ENCODE results near the gene IRAK4. TPM values are rescaled to one million over a fixed set of nuclear protein-coding genes. Genes with fewer than 3 reads are reported as not detected.
"Not testable (repeated sequence)": the region's sequence is repeated elsewhere in the genome, so short reads cannot be mapped to it uniquely, and the experiment has no call there.

Gene IRAK4
- polyA plus RNA-seq, 2 of the 4 experiments (the other 2 are of a cell fraction), result 7.1 to 18.4 TPM

DNA sequence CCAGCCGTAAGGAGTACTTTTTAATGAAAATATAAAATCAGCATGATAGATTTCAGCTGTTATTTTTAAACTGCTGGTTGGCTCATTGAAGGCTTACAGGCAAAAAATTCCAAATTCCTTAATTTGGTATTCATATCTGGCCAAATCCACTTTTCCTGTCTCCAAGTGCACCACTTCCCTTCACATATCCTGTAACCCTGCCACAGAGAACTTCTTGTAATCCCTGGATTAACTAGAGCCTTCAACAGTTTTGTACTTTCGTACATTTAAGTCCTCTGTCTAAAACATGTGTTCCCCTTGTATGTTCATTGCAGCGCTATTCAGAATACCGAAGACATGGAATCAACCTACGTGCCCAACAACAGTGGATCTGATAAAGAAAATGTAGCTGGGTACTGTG, 9.7 kb upstream of the IRAK4 start:
- DNase-seq (ENCODE audit: low read depth in 1 of 2, low spot score in 1 of 2) (no peak), FAIRE-seq (peak; percentile 7), ATAC-seq (no peak)
- H3K9me3 ChIP-seq, result no peaks in the 10 kb centered on the region
- ChIA-PET POLR2A (interaction anchor here (0.6 kb wide), 1 partner anchor 64 kb away, joined by 4 read pairs; no protein-coding TSS in a partner anchor), CTCF (interaction anchor here (0.8 to 2.2 kb wide), 3 partner anchors 19 to 134 kb away, joined by 3 to 7 read pairs (median 4); no protein-coding TSS in a partner anchor)
- H3K4me3 ChIP-seq, result no peak overlapping the region
- H3K4me1 ChIP-seq, result no peaks in the 10 kb centered on the region
- no peak overlapping the region for H3K27ac ChIP-seq
- 87% methylated on average over 5 of the region's 5 CpGs for WGBS (ENCODE audit: missing lambda C conversion rate)
- H3K4me2 ChIP-seq, result no peak overlapping the region
- TF ChIP-seq MAZ (IDR thresholded peaks at IDR 0.05; ENCODE audit: borderline replicate concordance, low read depth, low read length), result no peak
- TF ChIP-seq CHD4 (IDR thresholded peaks at IDR 0.05; ENCODE audit: borderline replicate concordance), result no peak
- no peak for TF ChIP-seq ESRRA (IDR thresholded peaks at IDR 0.05; ENCODE audit: borderline replicate concordance, low read length)
- TF ChIP-seq, protein P1, sequence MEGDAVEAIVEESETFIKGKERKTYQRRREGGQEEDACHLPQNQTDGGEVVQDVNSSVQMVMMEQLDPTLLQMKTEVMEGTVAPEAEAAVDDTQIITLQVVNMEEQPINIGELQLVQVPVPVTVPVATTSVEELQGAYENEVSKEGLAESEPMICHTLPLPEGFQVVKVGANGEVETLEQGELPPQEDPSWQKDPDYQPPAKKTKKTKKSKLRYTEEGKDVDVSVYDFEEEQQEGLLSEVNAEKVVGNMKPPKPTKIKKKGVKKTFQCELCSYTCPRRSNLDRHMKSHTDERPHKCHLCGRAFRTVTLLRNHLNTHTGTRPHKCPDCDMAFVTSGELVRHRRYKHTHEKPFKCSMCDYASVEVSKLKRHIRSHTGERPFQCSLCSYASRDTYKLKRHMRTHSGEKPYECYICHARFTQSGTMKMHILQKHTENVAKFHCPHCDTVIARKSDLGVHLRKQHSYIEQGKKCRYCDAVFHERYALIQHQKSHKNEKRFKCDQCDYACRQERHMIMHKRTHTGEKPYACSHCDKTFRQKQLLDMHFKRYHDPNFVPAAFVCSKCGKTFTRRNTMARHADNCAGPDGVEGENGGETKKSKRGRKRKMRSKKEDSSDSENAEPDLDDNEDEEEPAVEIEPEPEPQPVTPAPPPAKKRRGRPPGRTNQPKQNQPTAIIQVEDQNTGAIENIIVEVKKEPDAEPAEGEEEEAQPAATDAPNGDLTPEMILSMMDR (IDR thresholded peaks at IDR 0.05), result no peak
- TF ChIP-seq, protein P2, sequence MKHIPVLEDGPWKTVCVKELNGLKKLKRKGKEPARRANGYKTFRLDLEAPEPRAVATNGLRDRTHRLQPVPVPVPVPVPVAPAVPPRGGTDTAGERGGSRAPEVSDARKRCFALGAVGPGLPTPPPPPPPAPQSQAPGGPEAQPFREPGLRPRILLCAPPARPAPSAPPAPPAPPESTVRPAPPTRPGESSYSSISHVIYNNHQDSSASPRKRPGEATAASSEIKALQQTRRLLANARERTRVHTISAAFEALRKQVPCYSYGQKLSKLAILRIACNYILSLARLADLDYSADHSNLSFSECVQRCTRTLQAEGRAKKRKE (CRISPR knock-in tag; IDR thresholded peaks at IDR 0.05; ENCODE audit: low read depth), result no peak
- TF ChIP-seq, protein P3, sequence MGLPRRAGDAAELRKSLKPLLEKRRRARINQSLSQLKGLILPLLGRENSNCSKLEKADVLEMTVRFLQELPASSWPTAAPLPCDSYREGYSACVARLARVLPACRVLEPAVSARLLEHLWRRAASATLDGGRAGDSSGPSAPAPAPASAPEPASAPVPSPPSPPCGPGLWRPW (IDR thresholded peaks at IDR 0.05), result no peak
- TF ChIP-seq RARB (CRISPR knock-in tag; IDR thresholded peaks at IDR 0.05), result no peak
- TF ChIP-seq HEYL (CRISPR knock-in tag; IDR thresholded peaks at IDR 0.05), result no peak
- TF ChIP-seq FOXS1 (CRISPR knock-in tag; IDR thresholded peaks at IDR 0.05), result no peak
- no peak for TF ChIP-seq NFE2L2 (conservative IDR thresholded peaks at IDR 0.05; ENCODE audit: low read length)
- no peak for TF ChIP-seq RCOR1 (IDR thresholded peaks at IDR 0.05; ENCODE audit: low read depth, low read length)
- TF ChIP-seq TFCP2L1 (CRISPR knock-in tag; IDR thresholded peaks at IDR 0.05), result no peak
- no peak for TF ChIP-seq POLR2AphosphoS2 (conservative IDR thresholded peaks at IDR 0.05; ENCODE audit: low read length)
- no peak for TF ChIP-seq RFX5 (IDR thresholded peaks at IDR 0.05)
- TF ChIP-seq HDAC2 (IDR thresholded peaks at IDR 0.05), result no peak
- TF ChIP-seq CEBPB (IDR thresholded peaks at IDR 0.05), result no peak
- no peak for TF ChIP-seq ELK1 (IDR thresholded peaks at IDR 0.05; ENCODE audit: low read depth, low read length)
- TF ChIP-seq PHF8 (IDR thresholded peaks at IDR 0.05; ENCODE audit: borderline replicate concordance, low read depth), result no peak
- TF ChIP-seq FOSL2 (IDR thresholded peaks at IDR 0.05), result no peak
- TF ChIP-seq FOSL2 (CRISPR knock-in tag; IDR thresholded peaks at IDR 0.05), result no peak
- no peak for TF ChIP-seq CBX2 (IDR thresholded peaks at IDR 0.05; ENCODE audit: borderline replicate concordance, low read depth)

DNA sequence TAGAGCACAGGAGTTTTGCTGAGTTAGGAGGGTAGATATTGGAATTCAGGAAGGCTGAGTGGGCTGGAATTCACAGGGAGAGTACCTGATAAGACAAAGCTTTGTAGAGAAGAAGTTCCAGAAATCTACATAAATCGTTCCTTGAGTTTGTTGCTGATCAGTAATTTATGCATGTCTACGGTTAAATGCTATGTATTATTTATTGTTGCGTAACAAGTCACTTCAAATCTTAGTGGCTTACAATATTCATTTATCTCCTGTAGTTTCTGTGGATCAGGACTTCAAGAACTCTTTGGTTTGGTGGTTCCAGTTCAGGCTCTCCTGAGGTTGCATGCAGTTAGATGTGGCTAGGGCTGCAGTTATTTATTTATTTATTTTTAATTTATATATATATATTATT, 7.9 kb upstream of the IRAK4 start:
- H3K9me3 ChIP-seq, result no peaks in the 10 kb centered on the region
- no peak overlapping the region for H3K4me3 ChIP-seq
- H3K27ac ChIP-seq, result no peak overlapping the region
- ChIA-PET CTCF (no interaction called here), POLR2A (no interaction called here)
- DNase-seq (ENCODE audit: low read depth in 1 of 2, low spot score in 1 of 2) (no peak), ATAC-seq (no peak), FAIRE-seq (no peak)
- H3K4me1 ChIP-seq, result no peaks in the 10 kb centered on the region
- no peak for TF ChIP-seq POLR2AphosphoS2 (conservative IDR thresholded peaks at IDR 0.05; ENCODE audit: low read length)
- peak; percentile 31 to 58; a peak in 1 of 4 replicates for TF ChIP-seq CEBPB (IDR thresholded peaks at IDR 0.05)
- 90% methylated on average over 3 of the region's 3 CpGs for WGBS (ENCODE audit: missing lambda C conversion rate)
- H3K4me2 ChIP-seq, result no peak overlapping the region

DNA sequence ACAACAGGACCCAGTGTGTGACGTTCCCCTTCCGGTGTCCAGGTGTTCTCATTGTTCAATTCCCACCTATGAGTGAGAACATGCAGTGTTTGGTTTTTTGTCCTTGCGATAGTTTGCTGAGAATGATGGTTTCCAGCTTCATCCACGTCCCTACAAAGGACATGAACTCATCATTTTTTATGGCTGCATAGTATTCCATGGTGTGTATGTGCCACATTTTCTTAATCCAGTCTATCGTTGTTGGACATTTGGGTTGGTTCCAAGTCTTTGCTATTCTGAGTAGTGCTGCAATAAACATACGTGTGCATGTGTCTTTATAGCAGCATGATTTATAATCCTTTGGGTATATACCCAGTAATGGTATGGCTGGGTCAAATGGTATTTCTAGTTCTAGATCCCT, 7.4 kb upstream of the IRAK4 start:
- WGBS (ENCODE audit: missing lambda C conversion rate), result 93% methylated on average over 4 of the region's 6 CpGs
- CTCF ChIA-PET, result not testable (repeated sequence)

More for the DNA sequence above, 7.4 kb upstream of the IRAK4 start:
- FAIRE-seq; H3K9me3 ChIP-seq; H3K4me2 ChIP-seq; ATAC-seq; H3K4me3 ChIP-seq; H3K27ac ChIP-seq; H3K4me1 ChIP-seq; POLR2A ChIA-PET; DNase-seq (ENCODE audit: low read depth in 1 of 2, low spot score in 1 of 2): not testable (repeated sequence)

Data from A549 (cell line).